ENCODE results near the gene TMEM163.

DNA sequence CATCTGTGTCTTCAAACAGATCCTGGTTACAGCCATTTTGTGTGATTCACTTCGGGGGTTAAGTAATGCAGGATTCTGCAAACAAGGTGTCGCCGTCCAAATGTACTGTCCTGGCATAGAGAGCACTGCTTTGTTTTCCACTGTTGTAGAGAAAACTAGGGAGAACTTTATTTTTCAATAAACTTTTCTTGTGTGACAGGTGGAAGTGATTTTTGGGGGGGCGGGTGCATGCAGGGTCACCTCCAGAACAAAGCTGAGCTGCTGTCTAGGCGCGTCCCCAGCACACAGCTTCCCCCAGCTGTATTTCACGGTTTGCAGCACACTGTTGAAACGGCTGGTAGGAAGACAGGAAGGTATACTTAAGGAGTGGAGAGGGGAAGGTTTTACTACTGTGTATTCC lies 264.4 kb downstream of the TMEM163 start:
- TF ChIP-seq POLR2A (IDR thresholded peaks at IDR 0.05) (no peak), EP300 (IDR thresholded peaks at IDR 0.05) (no peak), POLR2AphosphoS5 (IDR thresholded peaks at IDR 0.05) (no peak)
- TF ChIP-seq, protein P1, sequence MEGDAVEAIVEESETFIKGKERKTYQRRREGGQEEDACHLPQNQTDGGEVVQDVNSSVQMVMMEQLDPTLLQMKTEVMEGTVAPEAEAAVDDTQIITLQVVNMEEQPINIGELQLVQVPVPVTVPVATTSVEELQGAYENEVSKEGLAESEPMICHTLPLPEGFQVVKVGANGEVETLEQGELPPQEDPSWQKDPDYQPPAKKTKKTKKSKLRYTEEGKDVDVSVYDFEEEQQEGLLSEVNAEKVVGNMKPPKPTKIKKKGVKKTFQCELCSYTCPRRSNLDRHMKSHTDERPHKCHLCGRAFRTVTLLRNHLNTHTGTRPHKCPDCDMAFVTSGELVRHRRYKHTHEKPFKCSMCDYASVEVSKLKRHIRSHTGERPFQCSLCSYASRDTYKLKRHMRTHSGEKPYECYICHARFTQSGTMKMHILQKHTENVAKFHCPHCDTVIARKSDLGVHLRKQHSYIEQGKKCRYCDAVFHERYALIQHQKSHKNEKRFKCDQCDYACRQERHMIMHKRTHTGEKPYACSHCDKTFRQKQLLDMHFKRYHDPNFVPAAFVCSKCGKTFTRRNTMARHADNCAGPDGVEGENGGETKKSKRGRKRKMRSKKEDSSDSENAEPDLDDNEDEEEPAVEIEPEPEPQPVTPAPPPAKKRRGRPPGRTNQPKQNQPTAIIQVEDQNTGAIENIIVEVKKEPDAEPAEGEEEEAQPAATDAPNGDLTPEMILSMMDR (IDR thresholded peaks at IDR 0.05) = no peak

Data from stomach (tissue), 4 donors.